ENCODE data around the gene ALKBH1. TPM values are rescaled to one million over a fixed set of nuclear protein-coding genes. Genes with fewer than 3 reads are reported as not detected.

ALKBH1 gene
- total and polyA plus RNA-seq, 2 donors (not counting 3 experiments of a cell fraction or from before 2014, with no cell fraction given) = 10.2 to 14.8 TPM

DNA sequence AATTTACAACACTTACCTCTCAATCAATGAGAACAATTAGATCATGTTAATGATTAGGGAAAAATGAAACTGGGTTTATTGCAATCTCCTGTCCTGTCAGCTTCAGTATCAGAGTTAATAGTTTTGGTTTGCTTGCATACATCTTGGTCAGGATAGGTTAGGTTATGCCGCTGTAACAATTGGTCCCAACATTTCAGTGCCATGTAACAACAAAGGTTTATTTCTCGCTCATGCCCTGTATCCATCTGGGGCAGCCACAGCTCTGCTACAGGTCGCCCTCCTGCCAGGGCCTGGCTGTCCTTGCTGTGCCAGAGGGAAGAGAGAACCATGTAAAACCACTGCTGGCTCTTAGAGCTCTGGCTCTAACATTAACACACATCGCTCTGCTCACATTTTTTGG lies 60.9 kb downstream of the ALKBH1 start:
- intact Hi-C loops (cut with micrococcal nuclease) (no loop called here), dilution Hi-C loops (cut with MboI; ENCODE audit: extremely low pct_ligation_motif_present, low sequenced_read_pairs) (no loop called here)
- Histone ChIP-seq H3K9me3 (replicated peaks; ENCODE audit: control insufficient read depth, insufficient read depth, low read length) (no peaks in the 10 kb centered on the region), H3K36me3 (ENCODE audit: control insufficient read depth in 2 of 2, extremely low read depth in 1 of 2, insufficient read depth in 2 of 2, low read length in 2 of 2) (no peaks in the 10 kb centered on the region), H3K9me1 (replicated peaks; ENCODE audit: control insufficient read depth, extremely low read depth, insufficient read depth, low read length) (no peaks in the 10 kb centered on the region), H3K79me2 (ENCODE audit: control insufficient read depth, insufficient read depth, low read length) (no peaks in the 10 kb centered on the region), H3K4me2 (ENCODE audit: insufficient read depth, low read length) (no peak overlapping the region), H3K4me3 (replicated peaks in 1 of 3; ENCODE audit: insufficient read depth in 1 of 3, low read depth in 1 of 3, low read length in 3 of 3) (no peak overlapping the region), H3K4me1 (ENCODE audit: control insufficient read depth, extremely low read depth, insufficient read depth, low read length) (peaks cover 6% of the 10 kb centered on the region), H2AFZ (ENCODE audit: low read depth, low read length) (no peak overlapping the region), H3K27me3 (ENCODE audit: control insufficient read depth in 2 of 2, insufficient read depth in 2 of 2, low read length in 2 of 2) (no peaks in the 10 kb centered on the region), H4K20me1 (replicated peaks; ENCODE audit: control insufficient read depth, extremely low read depth, insufficient read depth, low read length) (no peaks in the 10 kb centered on the region), H3K27ac (ENCODE audit: insufficient read depth, low read depth, low read length) (no peak overlapping the region), H3K9ac (replicated peaks; ENCODE audit: extremely low read depth, insufficient read depth, low read length) (no peak overlapping the region)
- FAIRE-seq = no peak
- no peak for DNase-seq (ENCODE audit: low read depth, low spot score)
- ChIA-PET POLR2A (no interaction called here), CTCF (interaction anchor here (1.7 kb wide), 1 partner anchor 10 kb away, joined by 4 read pairs; no protein-coding TSS in a partner anchor)
- BruUV-seq (replicated peaks) = no TSS peak
- no peak for TF ChIP-seq FOS (IDR thresholded peaks at IDR 0.05; ENCODE audit: borderline replicate concordance, insufficient read depth, low read length)
- TF ChIP-seq MYC (IDR thresholded peaks at IDR 0.05; ENCODE audit: low read depth, low read length) = no peak
- TF ChIP-seq EZH2 (IDR thresholded peaks at IDR 0.05; ENCODE audit: borderline replicate concordance, low read depth, low read length, severe bottlenecking) = no peak
- no peak for TF ChIP-seq GATA2 (IDR thresholded peaks at IDR 0.05; ENCODE audit: insufficient read depth, insufficient read length, low read depth, low read length)
- no peak for TF ChIP-seq POLR2A (IDR thresholded peaks at IDR 0.05; ENCODE audit: low read depth, low read length)
- TF ChIP-seq JUN (IDR thresholded peaks at IDR 0.05; ENCODE audit: borderline replicate concordance, insufficient read depth, insufficient read length, low read depth) = no peak
- TF ChIP-seq, protein P1, sequence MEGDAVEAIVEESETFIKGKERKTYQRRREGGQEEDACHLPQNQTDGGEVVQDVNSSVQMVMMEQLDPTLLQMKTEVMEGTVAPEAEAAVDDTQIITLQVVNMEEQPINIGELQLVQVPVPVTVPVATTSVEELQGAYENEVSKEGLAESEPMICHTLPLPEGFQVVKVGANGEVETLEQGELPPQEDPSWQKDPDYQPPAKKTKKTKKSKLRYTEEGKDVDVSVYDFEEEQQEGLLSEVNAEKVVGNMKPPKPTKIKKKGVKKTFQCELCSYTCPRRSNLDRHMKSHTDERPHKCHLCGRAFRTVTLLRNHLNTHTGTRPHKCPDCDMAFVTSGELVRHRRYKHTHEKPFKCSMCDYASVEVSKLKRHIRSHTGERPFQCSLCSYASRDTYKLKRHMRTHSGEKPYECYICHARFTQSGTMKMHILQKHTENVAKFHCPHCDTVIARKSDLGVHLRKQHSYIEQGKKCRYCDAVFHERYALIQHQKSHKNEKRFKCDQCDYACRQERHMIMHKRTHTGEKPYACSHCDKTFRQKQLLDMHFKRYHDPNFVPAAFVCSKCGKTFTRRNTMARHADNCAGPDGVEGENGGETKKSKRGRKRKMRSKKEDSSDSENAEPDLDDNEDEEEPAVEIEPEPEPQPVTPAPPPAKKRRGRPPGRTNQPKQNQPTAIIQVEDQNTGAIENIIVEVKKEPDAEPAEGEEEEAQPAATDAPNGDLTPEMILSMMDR (IDR thresholded peaks at IDR 0.05; ENCODE audit: extremely low read depth in 1 of 2, insufficient read depth in 1 of 2, low read depth in 1 of 2, low read length in 2 of 2) = no peak
- TF ChIP-seq, protein P2, sequence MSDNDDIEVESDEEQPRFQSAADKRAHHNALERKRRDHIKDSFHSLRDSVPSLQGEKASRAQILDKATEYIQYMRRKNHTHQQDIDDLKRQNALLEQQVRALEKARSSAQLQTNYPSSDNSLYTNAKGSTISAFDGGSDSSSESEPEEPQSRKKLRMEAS (IDR thresholded peaks at IDR 0.05; ENCODE audit: insufficient read depth, insufficient read length) = no peak
- TF ChIP-seq POLR2AphosphoS5 (IDR thresholded peaks at IDR 0.05; ENCODE audit: insufficient read depth, low read depth, low read length) = no peak

All from endothelial cell of umbilical vein (primary cell).